ENCODE results near the gene UBA6. TPM values are rescaled to one million over a fixed set of nuclear protein-coding genes. Genes with fewer than 3 reads are reported as not detected.
A peak's percentile ranks its signal among the peaks of the same experiment; 100 is the strongest.

UBA6 gene
- total and polyA plus RNA-seq, 2 donors, result 13.8 to 53.5 TPM

- no peak for DNase-seq (ENCODE audit: low read depth in 6 of 9, low spot score in 9 of 9)
- peaks cover 7 to 16% of the 10 kb centered on the region in 2 donors for H3K4me1 ChIP-seq (ENCODE audit: control insufficient read depth in 2 of 2, insufficient read depth in 2 of 2, low read length in 2 of 2)
- no peak overlapping the region for H3K27ac ChIP-seq (ENCODE audit: low read depth in 1 of 2, low read length in 1 of 2)
- H3K9me3 ChIP-seq (ENCODE audit: control insufficient read depth in 2 of 2, insufficient read depth in 1 of 2, low read length in 1 of 2), result peaks cover 0 to 4% of the 10 kb centered on the region in 2 donors
- H3K27me3 ChIP-seq (ENCODE audit: control insufficient read depth in 2 of 2, insufficient read depth in 1 of 2, low read length in 1 of 2), result no peaks in the 10 kb centered on the region
- no peaks in the 10 kb centered on the region for H3K36me3 ChIP-seq (ENCODE audit: control insufficient read depth in 2 of 2, insufficient read depth in 2 of 2, low read length in 1 of 2)
- no peak overlapping the region for H3K4me3 ChIP-seq (ENCODE audit: low read length in 2 of 2)
Measured at GRCh38 chr4:67584496-67584895, 116.5 kb downstream of the UBA6 start.

GRCh38 chr4:67581913-67582312, 119.0 kb downstream of the UBA6 start:
- Histone ChIP-seq H3K36me3 (ENCODE audit: control insufficient read depth in 2 of 2, insufficient read depth in 2 of 2, low read length in 1 of 2) (no peaks in the 10 kb centered on the region), H3K9me3 (ENCODE audit: control insufficient read depth in 2 of 2, insufficient read depth in 1 of 2, low read length in 1 of 2) (peaks cover 0 to 4% of the 10 kb centered on the region in 2 donors), H3K27ac (ENCODE audit: low read depth in 1 of 2, low read length in 1 of 2) (no peak overlapping the region), H3K4me3 (ENCODE audit: low read length in 2 of 2) (no peak overlapping the region), H3K27me3 (ENCODE audit: control insufficient read depth in 2 of 2, insufficient read depth in 1 of 2, low read length in 1 of 2) (no peaks in the 10 kb centered on the region), H3K4me1 (ENCODE audit: control insufficient read depth in 2 of 2, insufficient read depth in 2 of 2, low read length in 2 of 2) (peaks cover 7 to 16% of the 10 kb centered on the region in 2 donors)
- DNase-seq (ENCODE audit: low read depth in 6 of 9, low spot score in 9 of 9), result no peak
- 16% methylated on average over 2 of the region's 2 CpGs for WGBS

- WGBS, result 15% methylated on average over 8 of the region's 8 CpGs
- Histone ChIP-seq H3K4me3 (ENCODE audit: low read length in 2 of 2) (no peak overlapping the region), H3K9me3 (ENCODE audit: control insufficient read depth in 2 of 2, insufficient read depth in 1 of 2, low read length in 1 of 2) (peaks cover 0 to 4% of the 10 kb centered on the region in 2 donors), H3K36me3 (ENCODE audit: control insufficient read depth in 2 of 2, insufficient read depth in 2 of 2, low read length in 1 of 2) (no peaks in the 10 kb centered on the region), H3K4me1 (ENCODE audit: control insufficient read depth in 2 of 2, insufficient read depth in 2 of 2, low read length in 2 of 2) (peaks cover 7 to 16% of the 10 kb centered on the region in 2 donors), H3K27me3 (ENCODE audit: control insufficient read depth in 2 of 2, insufficient read depth in 1 of 2, low read length in 1 of 2) (no peaks in the 10 kb centered on the region), H3K27ac (ENCODE audit: low read depth in 1 of 2, low read length in 1 of 2) (peak overlapping the region in 1 of 2 donors; percentile 6)
- DNase-seq (ENCODE audit: low read depth in 6 of 9, low spot score in 9 of 9), result peak in 8 of 9 donors; percentile 48 to 88 (median 68)
Measured at GRCh38 chr4:67581208-67581857, 119.6 kb downstream of the UBA6 start.

DNA sequence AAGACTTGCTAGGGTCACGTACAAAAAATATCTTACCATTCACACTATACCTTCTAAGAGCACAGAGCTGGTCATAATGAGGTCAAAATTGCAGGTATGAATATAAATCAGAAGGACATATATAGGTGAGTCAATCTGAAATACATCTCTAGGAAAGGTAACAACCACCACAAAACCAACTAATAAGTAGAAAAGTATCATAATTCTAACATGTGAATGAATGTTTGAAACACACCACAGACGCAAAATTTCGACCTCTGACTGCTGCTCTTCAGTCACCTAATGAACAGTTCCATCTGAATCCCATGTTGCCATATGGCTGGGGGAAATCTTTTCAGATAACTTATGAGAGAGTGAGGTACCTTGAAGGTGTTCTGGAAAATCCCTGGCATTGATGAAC, 120.4 kb downstream of the UBA6 start:
- 98% methylated on average over 3 of the region's 3 CpGs for WGBS
- Histone ChIP-seq H3K36me3 (ENCODE audit: control insufficient read depth in 2 of 2, insufficient read depth in 2 of 2, low read length in 1 of 2) (no peaks in the 10 kb centered on the region), H3K27me3 (ENCODE audit: control insufficient read depth in 2 of 2, insufficient read depth in 1 of 2, low read length in 1 of 2) (no peaks in the 10 kb centered on the region), H3K4me3 (ENCODE audit: low read length in 2 of 2) (no peak overlapping the region), H3K27ac (ENCODE audit: low read depth in 1 of 2, low read length in 1 of 2) (peak overlapping the region in 1 of 2 donors; percentile 6), H3K9me3 (ENCODE audit: control insufficient read depth in 2 of 2, insufficient read depth in 1 of 2, low read length in 1 of 2) (peaks cover 0 to 4% of the 10 kb centered on the region in 2 donors), H3K4me1 (ENCODE audit: control insufficient read depth in 2 of 2, insufficient read depth in 2 of 2, low read length in 2 of 2) (peaks cover 11 to 20% of the 10 kb centered on the region in 2 donors)
- no peak for DNase-seq (ENCODE audit: low read depth in 6 of 9, low spot score in 9 of 9)

- H3K4me3 ChIP-seq (ENCODE audit: low read length in 2 of 2), result no peak overlapping the region
- DNase-seq (ENCODE audit: low read depth in 6 of 9, low spot score in 9 of 9), result no peak
- WGBS, result 99% methylated on average over 1 of the region's 1 CpG
- H3K36me3 ChIP-seq (ENCODE audit: control insufficient read depth in 2 of 2, insufficient read depth in 2 of 2, low read length in 1 of 2), result no peaks in the 10 kb centered on the region
- H3K27ac ChIP-seq (ENCODE audit: low read depth in 1 of 2, low read length in 1 of 2), result no peak overlapping the region
- peaks cover 0 to 4% of the 10 kb centered on the region in 2 donors for H3K9me3 ChIP-seq (ENCODE audit: control insufficient read depth in 2 of 2, insufficient read depth in 1 of 2, low read length in 1 of 2)
- H3K27me3 ChIP-seq (ENCODE audit: control insufficient read depth in 2 of 2, insufficient read depth in 1 of 2, low read length in 1 of 2), result no peaks in the 10 kb centered on the region
- H3K4me1 ChIP-seq (ENCODE audit: control insufficient read depth in 2 of 2, insufficient read depth in 2 of 2, low read length in 2 of 2), result peaks cover 12 to 26% of the 10 kb centered on the region in 2 donors
Measured at GRCh38 chr4:67576538-67576937, 124.4 kb downstream of the UBA6 start.

DNA sequence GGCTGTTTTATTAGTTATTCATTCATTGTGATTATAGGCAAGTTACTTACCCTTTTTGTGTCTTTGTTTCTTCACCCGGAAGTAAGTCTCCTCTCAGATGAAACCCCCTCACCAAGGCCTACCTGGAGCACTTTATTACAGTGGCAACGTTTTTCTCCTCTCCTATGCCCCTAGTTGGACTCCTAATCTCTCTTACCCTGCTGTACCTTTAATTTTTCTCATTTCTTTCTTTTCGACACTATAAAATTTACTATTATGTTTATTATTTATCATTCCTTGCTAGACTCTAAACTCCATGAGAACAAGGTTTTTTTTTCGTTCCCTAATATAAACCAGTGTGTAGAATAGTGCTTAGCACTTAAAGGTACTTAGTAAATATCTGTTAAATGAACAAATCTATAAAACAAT, 124.9 kb downstream of the UBA6 start:
- peak overlapping the region in 1 of 2 donors; percentile 80 for H3K27ac ChIP-seq (ENCODE audit: low read depth in 1 of 2, low read length in 1 of 2)
- 82% methylated on average over 4 of the region's 4 CpGs for WGBS
- DNase-seq (ENCODE audit: low read depth in 6 of 9, low spot score in 9 of 9), result no peak
- H3K36me3 ChIP-seq (ENCODE audit: control insufficient read depth in 2 of 2, insufficient read depth in 2 of 2, low read length in 1 of 2), result no peaks in the 10 kb centered on the region
- peaks cover 0 to 4% of the 10 kb centered on the region in 2 donors for H3K9me3 ChIP-seq (ENCODE audit: control insufficient read depth in 2 of 2, insufficient read depth in 1 of 2, low read length in 1 of 2)
- H3K4me1 ChIP-seq (ENCODE audit: control insufficient read depth in 2 of 2, insufficient read depth in 2 of 2, low read length in 2 of 2), result peaks cover 9 to 22% of the 10 kb centered on the region in 2 donors
- no peaks in the 10 kb centered on the region for H3K27me3 ChIP-seq (ENCODE audit: control insufficient read depth in 2 of 2, insufficient read depth in 1 of 2, low read length in 1 of 2)
- H3K4me3 ChIP-seq (ENCODE audit: low read length in 2 of 2), result no peak overlapping the region

- peak overlapping the region; percentile 37 to 80 for H3K27ac ChIP-seq (ENCODE audit: low read depth in 1 of 2, low read length in 1 of 2)
- H3K27me3 ChIP-seq (ENCODE audit: control insufficient read depth in 2 of 2, insufficient read depth in 1 of 2, low read length in 1 of 2), result no peaks in the 10 kb centered on the region
- H3K36me3 ChIP-seq (ENCODE audit: control insufficient read depth in 2 of 2, insufficient read depth in 2 of 2, low read length in 1 of 2), result no peaks in the 10 kb centered on the region
- peak in 7 of 9 donors; percentile 33 to 84 (median 57) for DNase-seq (ENCODE audit: low read depth in 6 of 9, low spot score in 9 of 9)
- peaks cover 0 to 4% of the 10 kb centered on the region in 2 donors for H3K9me3 ChIP-seq (ENCODE audit: control insufficient read depth in 2 of 2, insufficient read depth in 1 of 2, low read length in 1 of 2)
- 37% methylated on average over 13 of the region's 13 CpGs for WGBS
- peaks cover 5 to 18% of the 10 kb centered on the region in 2 donors for H3K4me1 ChIP-seq (ENCODE audit: control insufficient read depth in 2 of 2, insufficient read depth in 2 of 2, low read length in 2 of 2)
- H3K4me3 ChIP-seq (ENCODE audit: low read length in 2 of 2), result peak overlapping the region; percentile 17 to 26
Measured at GRCh38 chr4:67575232-67576058, 125.5 kb downstream of the UBA6 start.

DNA sequence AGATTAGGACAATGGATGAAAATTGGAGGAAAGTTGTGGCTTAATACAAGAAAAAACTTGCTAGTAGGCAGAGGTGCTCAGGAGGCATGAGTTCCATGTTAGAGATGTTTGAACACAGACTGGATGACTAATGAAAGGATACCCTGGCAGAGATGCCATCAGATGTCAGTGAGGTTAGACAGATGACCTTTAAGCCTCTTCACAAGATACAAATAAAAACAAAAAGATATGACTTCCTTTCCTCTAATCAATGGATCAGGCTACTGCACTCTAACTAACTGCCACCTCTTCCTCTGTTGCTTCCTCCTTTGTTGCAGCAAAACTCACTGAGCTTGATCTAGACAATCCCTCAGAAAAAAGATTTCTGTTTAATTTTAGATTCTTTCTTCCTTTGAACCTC, 127.8 kb downstream of the UBA6 start:
- Histone ChIP-seq H3K27me3 (ENCODE audit: control insufficient read depth in 2 of 2, insufficient read depth in 1 of 2, low read length in 1 of 2) (no peaks in the 10 kb centered on the region), H3K4me1 (ENCODE audit: control insufficient read depth in 2 of 2, insufficient read depth in 2 of 2, low read length in 2 of 2) (peaks cover 5 to 18% of the 10 kb centered on the region in 2 donors), H3K27ac (ENCODE audit: low read depth in 1 of 2, low read length in 1 of 2) (peak overlapping the region in 1 of 2 donors; percentile 4), H3K4me3 (ENCODE audit: low read length in 2 of 2) (no peak overlapping the region), H3K9me3 (ENCODE audit: control insufficient read depth in 2 of 2, insufficient read depth in 1 of 2, low read length in 1 of 2) (no peaks in the 10 kb centered on the region), H3K36me3 (ENCODE audit: control insufficient read depth in 2 of 2, insufficient read depth in 2 of 2, low read length in 1 of 2) (no peaks in the 10 kb centered on the region)
- DNase-seq (ENCODE audit: low read depth in 6 of 9, low spot score in 9 of 9), result peak in 2 of 9 donors; percentile 21 to 42

DNA sequence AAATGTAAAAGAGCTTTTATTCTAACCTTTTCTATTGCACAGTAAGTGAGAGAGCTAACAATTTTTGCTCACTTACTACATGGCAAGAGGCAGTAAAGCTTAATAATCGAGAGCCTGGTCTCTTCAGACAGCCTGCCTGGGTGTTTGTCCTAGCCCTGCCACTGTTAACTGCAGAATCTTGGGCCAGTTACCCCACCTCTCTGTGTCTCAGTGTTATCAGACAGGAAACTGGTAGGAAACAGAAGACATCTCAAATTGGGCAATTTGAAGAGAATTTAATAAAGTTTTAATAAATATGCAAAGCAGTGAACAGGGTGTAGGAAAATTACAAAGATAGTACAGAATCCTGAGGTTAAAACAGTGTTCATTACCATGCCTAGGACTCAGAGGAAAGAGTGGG, 129.0 kb downstream of the UBA6 start:
- H3K4me1 ChIP-seq (ENCODE audit: control insufficient read depth in 2 of 2, insufficient read depth in 2 of 2, low read length in 2 of 2), result peaks cover 5 to 18% of the 10 kb centered on the region in 2 donors
- no peaks in the 10 kb centered on the region for H3K9me3 ChIP-seq (ENCODE audit: control insufficient read depth in 2 of 2, insufficient read depth in 1 of 2, low read length in 1 of 2)
- H3K27me3 ChIP-seq (ENCODE audit: control insufficient read depth in 2 of 2, insufficient read depth in 1 of 2, low read length in 1 of 2), result no peaks in the 10 kb centered on the region
- H3K27ac ChIP-seq (ENCODE audit: low read depth in 1 of 2, low read length in 1 of 2), result no peak overlapping the region
- H3K4me3 ChIP-seq (ENCODE audit: low read length in 2 of 2), result no peak overlapping the region
- WGBS, result 28% methylated on average over 1 of the region's 1 CpG
- H3K36me3 ChIP-seq (ENCODE audit: control insufficient read depth in 2 of 2, insufficient read depth in 2 of 2, low read length in 1 of 2), result no peaks in the 10 kb centered on the region
- DNase-seq (ENCODE audit: low read depth in 6 of 9, low spot score in 9 of 9), result no peak
